Measurements from ENCODE around the gene GORASP1. TPM values are rescaled to one million over a fixed set of nuclear protein-coding genes. Genes with fewer than 3 reads are reported as not detected.

GORASP1 gene
- total and polyA plus RNA-seq, 4 donors, result 11.8 to 39.4 (median 19.3) TPM

DNA sequence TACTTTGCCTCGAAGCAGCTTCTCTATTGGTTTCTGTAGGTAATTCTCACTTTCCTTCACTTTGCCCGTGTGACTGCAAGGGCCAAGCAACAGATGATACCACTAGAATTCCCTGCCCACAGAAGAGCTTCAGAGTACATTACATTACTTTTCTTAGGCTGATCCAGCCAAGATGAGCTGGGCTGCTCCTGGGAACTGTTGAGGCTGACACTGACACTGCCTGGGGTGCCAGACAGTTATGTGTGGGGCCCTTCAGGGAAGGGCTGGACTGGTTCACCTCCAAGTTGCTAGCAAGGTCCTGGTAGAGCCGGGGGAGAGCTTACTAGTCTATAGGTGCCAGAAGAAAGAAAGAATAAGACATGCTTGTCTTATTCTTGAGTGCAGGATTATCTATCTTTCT, 19.0 kb downstream of the GORASP1 start:
- Histone ChIP-seq H3K36me3 (ENCODE audit: control insufficient read depth in 4 of 4, insufficient read depth in 3 of 4, low read depth in 1 of 4, low read length in 3 of 4) (peaks cover 8 to 69% (median 46%) of the 10 kb centered on the region in 4 donors), H3K4me3 (ENCODE audit: low read depth in 1 of 3, low read length in 3 of 3) (no peak overlapping the region), H3K9ac (ENCODE audit: low read depth in 1 of 2, low read length in 2 of 2) (no peak overlapping the region), H3K27me3 (ENCODE audit: control insufficient read depth in 4 of 4, insufficient read depth in 4 of 4, low read length in 3 of 4) (no peaks in the 10 kb centered on the region), H3K4me1 (ENCODE audit: control insufficient read depth in 4 of 4, insufficient read depth in 4 of 4, low read length in 3 of 4) (no peaks in the 10 kb centered on the region), H3K27ac (ENCODE audit: low read depth in 1 of 2, low read length in 2 of 2) (no peak overlapping the region), H3K9me3 (ENCODE audit: control insufficient read depth in 4 of 4, low read length in 3 of 4) (no peaks in the 10 kb centered on the region)
- 98% methylated on average over 3 of the region's 3 CpGs for WGBS
- TF ChIP-seq FOXA2 (IDR thresholded peaks at IDR 0.05), result no peak
- no peak for TF ChIP-seq GABPA (IDR thresholded peaks at IDR 0.05 in 1 of 2, conservative IDR thresholded peaks at IDR 0.05 in 1 of 2)
- TF ChIP-seq, protein P1, sequence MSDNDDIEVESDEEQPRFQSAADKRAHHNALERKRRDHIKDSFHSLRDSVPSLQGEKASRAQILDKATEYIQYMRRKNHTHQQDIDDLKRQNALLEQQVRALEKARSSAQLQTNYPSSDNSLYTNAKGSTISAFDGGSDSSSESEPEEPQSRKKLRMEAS (IDR thresholded peaks at IDR 0.05), result no peak
- no peak for DNase-seq (ENCODE audit: low spot score)

DNA sequence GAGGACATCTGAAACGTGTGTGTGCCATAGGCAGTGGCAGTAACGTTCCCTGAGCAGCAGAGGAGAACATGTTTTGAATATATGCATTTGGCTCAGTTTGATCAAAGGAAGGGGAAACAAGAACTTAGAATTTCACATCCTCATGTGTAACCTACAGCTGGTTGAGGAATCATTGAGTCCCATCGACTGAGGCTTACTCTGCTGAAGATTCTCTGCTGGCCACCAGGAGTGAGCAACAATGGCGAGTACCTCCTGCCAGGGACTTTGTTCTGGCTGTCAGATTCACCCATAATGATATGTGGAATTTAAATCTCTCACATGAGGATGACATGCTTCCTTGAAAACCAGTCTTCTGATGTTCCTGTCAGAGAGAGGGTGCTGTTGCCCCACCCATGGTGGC, 21.3 kb downstream of the GORASP1 start:
- Histone ChIP-seq H3K36me3 (ENCODE audit: control insufficient read depth in 4 of 4, insufficient read depth in 3 of 4, low read depth in 1 of 4, low read length in 3 of 4) (peaks cover 4 to 54% (median 39%) of the 10 kb centered on the region in 4 donors), H3K27ac (ENCODE audit: low read depth in 1 of 2, low read length in 2 of 2) (no peak overlapping the region), H3K9me3 (ENCODE audit: control insufficient read depth in 4 of 4, low read length in 3 of 4) (no peaks in the 10 kb centered on the region), H3K4me1 (ENCODE audit: control insufficient read depth in 4 of 4, insufficient read depth in 4 of 4, low read length in 3 of 4) (no peaks in the 10 kb centered on the region), H3K27me3 (ENCODE audit: control insufficient read depth in 4 of 4, insufficient read depth in 4 of 4, low read length in 3 of 4) (no peaks in the 10 kb centered on the region), H3K4me3 (ENCODE audit: low read depth in 1 of 3, low read length in 3 of 3) (no peak overlapping the region), H3K9ac (ENCODE audit: low read depth in 1 of 2, low read length in 2 of 2) (no peak overlapping the region)
- TF ChIP-seq SP1 (IDR thresholded peaks at IDR 0.05) (no peak), HNF4A (conservative IDR thresholded peaks at IDR 0.05) (no peak), RXRA (IDR thresholded peaks at IDR 0.05) (no peak), ATF3 (IDR thresholded peaks at IDR 0.05) (no peak), YY1 (IDR thresholded peaks at IDR 0.05) (no peak), EGR1 (IDR thresholded peaks at IDR 0.05; ENCODE audit: low read depth in 2 of 2) (no peak), FOXA1 (IDR thresholded peaks at IDR 0.05) (no peak), TAF1 (conservative IDR thresholded peaks at IDR 0.05) (no peak), JUND (IDR thresholded peaks at IDR 0.05) (no peak), NR2F2 (IDR thresholded peaks at IDR 0.05) (no peak), FOXA2 (IDR thresholded peaks at IDR 0.05) (no peak), RAD21 (IDR thresholded peaks at IDR 0.05) (no peak), GABPA (IDR thresholded peaks at IDR 0.05 in 1 of 2, conservative IDR thresholded peaks at IDR 0.05 in 1 of 2) (no peak), HNF4G (IDR thresholded peaks at IDR 0.05) (no peak)
- TF ChIP-seq, protein P2, sequence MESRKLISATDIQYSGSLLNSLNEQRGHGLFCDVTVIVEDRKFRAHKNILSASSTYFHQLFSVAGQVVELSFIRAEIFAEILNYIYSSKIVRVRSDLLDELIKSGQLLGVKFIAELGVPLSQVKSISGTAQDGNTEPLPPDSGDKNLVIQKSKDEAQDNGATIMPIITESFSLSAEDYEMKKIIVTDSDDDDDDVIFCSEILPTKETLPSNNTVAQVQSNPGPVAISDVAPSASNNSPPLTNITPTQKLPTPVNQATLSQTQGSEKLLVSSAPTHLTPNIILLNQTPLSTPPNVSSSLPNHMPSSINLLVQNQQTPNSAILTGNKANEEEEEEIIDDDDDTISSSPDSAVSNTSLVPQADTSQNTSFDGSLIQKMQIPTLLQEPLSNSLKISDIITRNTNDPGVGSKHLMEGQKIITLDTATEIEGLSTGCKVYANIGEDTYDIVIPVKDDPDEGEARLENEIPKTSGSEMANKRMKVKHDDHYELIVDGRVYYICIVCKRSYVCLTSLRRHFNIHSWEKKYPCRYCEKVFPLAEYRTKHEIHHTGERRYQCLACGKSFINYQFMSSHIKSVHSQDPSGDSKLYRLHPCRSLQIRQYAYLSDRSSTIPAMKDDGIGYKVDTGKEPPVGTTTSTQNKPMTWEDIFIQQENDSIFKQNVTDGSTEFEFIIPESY (IDR thresholded peaks at IDR 0.05), result no peak
- no peak for DNase-seq (ENCODE audit: low spot score)
- WGBS, result 94% methylated on average over 4 of the region's 4 CpGs

- Histone ChIP-seq H3K9me3 (ENCODE audit: control insufficient read depth in 4 of 4, low read length in 3 of 4) (no peaks in the 10 kb centered on the region), H3K27me3 (ENCODE audit: control insufficient read depth in 4 of 4, insufficient read depth in 4 of 4, low read length in 3 of 4) (no peaks in the 10 kb centered on the region), H3K9ac (ENCODE audit: low read depth in 1 of 2, low read length in 2 of 2) (no peak overlapping the region), H3K27ac (ENCODE audit: low read depth in 1 of 2, low read length in 2 of 2) (no peak overlapping the region), H3K4me3 (ENCODE audit: low read depth in 1 of 3, low read length in 3 of 3) (no peak overlapping the region), H3K36me3 (ENCODE audit: control insufficient read depth in 4 of 4, insufficient read depth in 3 of 4, low read depth in 1 of 4, low read length in 3 of 4) (peaks cover 3 to 38% (median 26%) of the 10 kb centered on the region in 4 donors), H3K4me1 (ENCODE audit: control insufficient read depth in 4 of 4, insufficient read depth in 4 of 4, low read length in 3 of 4) (no peaks in the 10 kb centered on the region)
- no peak for DNase-seq (ENCODE audit: low spot score)
- WGBS, result over 99% methylated on average over 4 of the region's 4 CpGs
- TF ChIP-seq, protein P3, sequence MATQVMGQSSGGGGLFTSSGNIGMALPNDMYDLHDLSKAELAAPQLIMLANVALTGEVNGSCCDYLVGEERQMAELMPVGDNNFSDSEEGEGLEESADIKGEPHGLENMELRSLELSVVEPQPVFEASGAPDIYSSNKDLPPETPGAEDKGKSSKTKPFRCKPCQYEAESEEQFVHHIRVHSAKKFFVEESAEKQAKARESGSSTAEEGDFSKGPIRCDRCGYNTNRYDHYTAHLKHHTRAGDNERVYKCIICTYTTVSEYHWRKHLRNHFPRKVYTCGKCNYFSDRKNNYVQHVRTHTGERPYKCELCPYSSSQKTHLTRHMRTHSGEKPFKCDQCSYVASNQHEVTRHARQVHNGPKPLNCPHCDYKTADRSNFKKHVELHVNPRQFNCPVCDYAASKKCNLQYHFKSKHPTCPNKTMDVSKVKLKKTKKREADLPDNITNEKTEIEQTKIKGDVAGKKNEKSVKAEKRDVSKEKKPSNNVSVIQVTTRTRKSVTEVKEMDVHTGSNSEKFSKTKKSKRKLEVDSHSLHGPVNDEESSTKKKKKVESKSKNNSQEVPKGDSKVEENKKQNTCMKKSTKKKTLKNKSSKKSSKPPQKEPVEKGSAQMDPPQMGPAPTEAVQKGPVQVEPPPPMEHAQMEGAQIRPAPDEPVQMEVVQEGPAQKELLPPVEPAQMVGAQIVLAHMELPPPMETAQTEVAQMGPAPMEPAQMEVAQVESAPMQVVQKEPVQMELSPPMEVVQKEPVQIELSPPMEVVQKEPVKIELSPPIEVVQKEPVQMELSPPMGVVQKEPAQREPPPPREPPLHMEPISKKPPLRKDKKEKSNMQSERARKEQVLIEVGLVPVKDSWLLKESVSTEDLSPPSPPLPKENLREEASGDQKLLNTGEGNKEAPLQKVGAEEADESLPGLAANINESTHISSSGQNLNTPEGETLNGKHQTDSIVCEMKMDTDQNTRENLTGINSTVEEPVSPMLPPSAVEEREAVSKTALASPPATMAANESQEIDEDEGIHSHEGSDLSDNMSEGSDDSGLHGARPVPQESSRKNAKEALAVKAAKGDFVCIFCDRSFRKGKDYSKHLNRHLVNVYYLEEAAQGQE (IDR thresholded peaks at IDR 0.05), result no peak
- no peak for TF ChIP-seq JUND (IDR thresholded peaks at IDR 0.05)
- TF ChIP-seq HNF4G (IDR thresholded peaks at IDR 0.05), result no peak
- no peak for TF ChIP-seq ATF3 (IDR thresholded peaks at IDR 0.05)
- no peak for TF ChIP-seq FOXA1 (IDR thresholded peaks at IDR 0.05)
- TF ChIP-seq NR2F2 (IDR thresholded peaks at IDR 0.05), result no peak
- no peak for TF ChIP-seq SP1 (IDR thresholded peaks at IDR 0.05)
- TF ChIP-seq RXRA (IDR thresholded peaks at IDR 0.05), result no peak
- TF ChIP-seq GABPA (IDR thresholded peaks at IDR 0.05 in 1 of 2, conservative IDR thresholded peaks at IDR 0.05 in 1 of 2), result no peak
- no peak for TF ChIP-seq TAF1 (conservative IDR thresholded peaks at IDR 0.05)
- TF ChIP-seq, protein P2 (IDR thresholded peaks at IDR 0.05), result no peak
- TF ChIP-seq RAD21 (IDR thresholded peaks at IDR 0.05), result no peak
- no peak for TF ChIP-seq HNF4A (conservative IDR thresholded peaks at IDR 0.05)
- no peak for TF ChIP-seq EGR1 (IDR thresholded peaks at IDR 0.05; ENCODE audit: low read depth in 2 of 2)
- TF ChIP-seq YY1 (IDR thresholded peaks at IDR 0.05), result no peak
- TF ChIP-seq, protein P1 (IDR thresholded peaks at IDR 0.05), result no peak
These were observed 24.6 kb downstream of the GORASP1 start for GRCh38 chr3:39082666-39083313.
